GM19351 (cell line): ENCODE measurements around the gene VAV2.

Experiments
- ATAC-seq: cut with Tn5 transposase; IDR thresholded peaks from one replicate; pipeline ENCODE4 v1.9.1; 2021; ENCODE audit warnings: mild to moderate bottlenecking, moderate library complexity; ENCODE audit not compliant: unreplicated experiment

VAV2 gene

DNA sequence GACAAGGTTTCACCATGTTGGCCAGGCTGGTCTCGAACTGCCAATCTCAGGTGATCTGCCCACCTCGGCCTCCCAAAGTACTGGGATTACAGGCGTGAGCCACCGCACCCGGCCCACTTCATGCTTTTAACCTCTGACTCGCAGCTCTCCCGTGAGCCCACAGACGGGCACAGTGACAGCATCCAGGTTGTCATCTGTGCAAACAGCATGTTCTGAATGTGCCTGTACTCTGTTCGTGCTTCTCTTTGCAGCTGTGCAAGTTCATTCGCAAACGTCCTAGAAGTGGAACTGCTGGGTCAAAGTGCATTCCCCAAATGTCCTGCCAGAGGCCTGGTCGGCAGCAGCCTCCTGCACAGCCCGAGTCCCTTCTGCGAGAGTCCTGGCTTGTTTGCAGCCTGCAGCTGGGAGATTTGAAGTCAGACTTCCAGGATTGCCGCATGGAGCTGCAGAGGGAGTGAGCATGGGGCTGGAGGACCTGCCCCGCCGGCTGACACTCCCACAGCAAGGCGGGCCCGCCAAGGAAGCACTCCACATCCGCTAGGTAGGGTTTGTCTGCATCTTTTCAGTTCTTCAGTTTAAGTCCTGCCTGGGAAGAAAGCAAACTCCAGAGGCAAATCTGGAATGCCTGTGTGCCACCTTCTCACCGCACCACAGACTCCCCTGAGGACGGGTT is 36.6 kb upstream of the VAV2 start:
- no peak for ATAC-seq

DNA sequence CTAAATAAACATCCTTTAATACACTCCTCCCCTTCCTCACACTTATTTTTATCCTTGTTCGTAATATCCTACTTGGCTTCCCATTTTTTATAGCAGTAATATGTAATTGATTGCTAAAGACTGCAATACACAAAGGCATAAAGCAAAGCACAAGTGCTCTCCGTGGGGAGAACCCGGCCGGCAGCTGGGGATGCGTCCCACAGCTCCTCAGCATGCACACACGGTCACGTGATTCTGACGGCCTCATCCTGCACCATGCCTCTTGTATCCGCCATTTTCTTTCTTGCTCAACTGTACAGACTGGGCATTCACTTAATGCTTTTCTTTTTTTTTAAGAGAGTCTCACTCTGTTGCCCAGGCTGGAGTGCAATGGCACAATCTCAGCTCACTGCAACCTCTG is 36.0 kb upstream of the VAV2 start:
- ATAC-seq: no peak

DNA sequence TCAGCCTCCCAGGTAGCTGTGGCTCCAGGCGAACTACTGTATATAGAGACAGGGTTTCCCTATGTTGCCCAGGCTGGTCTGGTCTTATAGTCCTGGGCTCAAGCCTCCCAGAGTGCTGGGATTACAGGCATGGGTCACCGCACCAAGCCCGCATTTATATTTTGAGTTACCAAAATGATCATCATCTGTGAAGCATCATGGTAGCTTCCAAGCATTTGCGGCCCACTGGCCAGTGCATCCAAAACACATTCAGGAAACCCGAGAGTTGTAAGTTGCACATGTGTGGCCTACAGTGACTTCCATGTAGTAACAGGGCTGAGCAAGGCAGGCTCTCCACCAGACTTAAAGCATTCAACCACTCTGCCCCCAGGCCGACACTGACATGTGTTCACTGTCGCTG is 35.4 kb upstream of the VAV2 start:
- no peak for ATAC-seq

DNA sequence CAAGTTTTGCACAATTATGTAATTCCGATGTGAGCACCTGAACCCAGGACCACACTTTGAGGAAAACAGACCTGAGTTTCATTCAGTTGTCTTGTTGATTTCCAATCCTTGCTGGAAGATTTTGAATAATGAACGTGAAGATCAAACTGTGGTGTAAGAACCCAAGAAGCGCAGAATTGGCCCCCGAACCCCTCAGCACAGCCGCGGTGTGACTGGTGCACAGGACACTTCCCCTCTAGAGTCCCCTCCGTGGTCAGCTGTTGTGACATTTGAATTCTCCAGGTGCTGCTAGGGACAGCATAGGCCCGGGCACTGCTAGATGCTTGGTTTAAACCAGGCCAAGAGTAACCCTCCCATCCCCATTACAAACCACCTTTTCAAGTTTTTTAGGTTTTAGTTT is 34.9 kb upstream of the VAV2 start:
- ATAC-seq: no peak

DNA sequence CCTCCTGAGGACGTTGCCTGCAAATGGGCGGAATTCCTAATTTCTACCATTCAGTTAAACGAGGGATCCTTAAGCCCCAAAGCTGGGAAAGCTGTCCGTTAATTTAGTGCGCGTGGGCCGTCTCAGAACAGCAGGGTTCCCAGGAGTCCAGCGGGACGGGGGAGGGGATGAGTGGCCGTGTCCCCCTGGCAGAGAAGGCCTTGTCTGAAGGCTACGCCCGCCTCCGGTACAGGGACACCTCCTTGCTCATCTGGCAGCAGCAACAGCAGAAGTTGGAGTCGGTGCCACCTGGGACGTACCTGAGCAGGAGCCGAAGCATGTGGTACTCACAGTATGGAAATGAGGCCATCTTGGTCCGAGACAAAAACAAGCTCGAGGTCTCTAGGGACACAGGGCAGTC is 34.5 kb upstream of the VAV2 start:
- no peak for ATAC-seq

DNA sequence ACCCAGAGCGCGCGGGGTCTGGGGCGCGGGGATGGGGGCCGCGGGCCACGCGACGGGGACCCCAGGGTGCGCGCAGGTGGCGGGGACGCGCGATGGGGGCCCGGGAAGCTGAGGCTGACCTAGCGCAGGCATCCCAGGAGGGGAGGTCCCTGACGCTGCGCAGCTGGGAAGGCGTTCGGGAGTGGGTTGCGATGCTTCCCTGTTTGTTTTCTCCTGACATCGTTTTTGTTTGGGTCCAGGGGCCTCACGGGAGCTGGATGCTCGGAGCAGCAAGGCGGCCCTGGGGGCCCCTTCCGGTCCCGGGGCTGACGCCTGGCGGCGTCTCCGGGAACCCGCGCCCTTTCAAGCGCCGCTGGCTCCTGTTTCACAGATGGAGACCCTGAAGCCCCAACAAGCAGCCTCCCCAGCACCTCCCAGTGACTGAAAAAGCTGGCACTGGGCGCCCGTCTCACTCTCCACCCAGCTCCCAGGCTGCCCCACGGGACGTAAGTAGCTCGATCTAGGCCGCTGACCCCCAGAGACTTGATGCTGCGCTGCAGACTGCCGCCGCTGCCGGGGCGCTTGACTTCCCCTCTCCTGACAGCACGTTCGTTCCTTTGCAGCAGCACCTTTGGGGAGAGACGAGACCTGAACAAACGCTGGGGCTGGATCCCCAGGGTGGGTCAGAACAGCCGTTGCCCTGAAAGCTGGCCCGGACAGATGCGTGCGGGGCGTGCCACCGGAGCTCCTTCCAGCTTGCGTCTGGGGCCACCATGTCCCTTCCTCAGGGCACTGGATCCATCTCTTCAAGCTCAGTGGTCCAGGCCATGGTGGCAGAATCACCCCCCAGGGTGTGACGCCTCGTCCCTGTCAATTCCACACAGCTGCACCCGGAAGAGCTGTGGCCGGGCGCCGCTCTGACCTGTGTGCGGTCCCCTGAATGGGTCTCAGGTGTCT is 33.8 kb upstream of the VAV2 start:
- peak; percentile 41 for ATAC-seq

DNA sequence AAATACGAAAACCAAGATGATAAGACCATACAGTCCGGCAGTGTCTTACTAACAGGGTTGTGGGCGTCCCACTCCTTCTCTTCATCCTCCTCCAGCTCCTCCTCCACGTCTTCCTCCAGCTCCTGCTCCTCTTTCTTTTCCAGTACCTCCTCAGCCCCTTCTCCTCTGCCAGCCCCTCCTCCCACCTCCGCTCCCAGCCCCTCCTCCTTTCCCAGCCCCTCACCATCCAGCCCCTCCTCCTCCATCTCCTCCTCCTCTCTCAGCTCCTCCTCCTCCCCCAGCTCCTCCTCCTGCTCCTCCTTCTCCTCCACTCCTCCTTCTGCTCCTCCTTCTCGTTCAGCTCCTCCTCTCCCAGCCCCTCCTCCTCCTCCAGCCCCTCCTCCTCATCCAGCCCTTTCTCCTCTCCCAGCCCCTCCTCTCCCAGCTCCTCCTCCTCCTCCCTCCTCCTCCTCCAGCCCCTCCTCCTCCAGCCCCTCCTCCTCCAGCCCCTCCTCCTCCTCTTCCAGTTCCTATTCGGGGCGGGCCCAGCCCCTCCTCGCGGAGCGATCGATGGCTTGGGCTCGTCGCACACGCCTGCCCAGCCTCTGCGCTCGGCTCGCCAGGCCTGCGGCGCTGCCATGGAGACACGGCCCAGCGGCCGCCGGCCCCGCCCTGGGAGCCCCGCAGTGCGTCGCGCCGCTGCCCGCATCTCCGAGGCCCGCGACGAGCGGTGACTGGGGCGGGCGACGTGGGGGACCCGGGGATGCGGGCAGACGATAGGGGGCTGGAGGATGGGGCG is 32.9 kb upstream of the VAV2 start, which contains the start of gene BRD3OS:
Gene BRD3OS (plus strand): TSS at position 654 of the 778 bp plus-strand sequence. CDS start 1,267 bp downstream, outside the sequence.
- ATAC-seq: peak; percentile 83

DNA sequence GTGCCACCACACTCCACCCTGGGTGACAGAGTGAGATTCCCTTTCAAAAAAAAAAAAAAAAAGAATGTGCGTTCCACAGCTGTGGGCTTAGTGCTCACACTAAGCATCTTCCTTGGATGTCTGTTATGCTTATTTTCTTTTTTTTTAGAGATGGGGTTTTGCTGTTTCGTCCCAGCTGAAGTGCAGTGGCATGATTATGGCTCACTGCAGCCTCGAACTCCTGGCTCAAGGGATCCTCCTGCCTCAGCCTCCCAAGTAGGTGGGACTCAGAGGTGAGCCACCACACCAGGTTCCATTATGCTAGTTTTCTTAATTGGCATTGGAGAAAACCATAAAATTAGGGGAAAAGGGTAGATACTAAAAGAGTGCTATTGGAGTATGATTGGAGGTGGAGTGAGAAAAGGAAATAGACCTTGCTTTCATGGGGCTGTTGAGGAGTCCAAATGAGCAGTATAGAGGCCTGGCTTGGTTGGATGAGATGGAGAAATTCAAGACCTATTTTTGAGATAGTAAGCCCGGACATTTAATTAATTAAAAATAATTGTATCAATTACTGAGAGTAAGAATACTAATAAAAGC is 32.2 kb upstream of the VAV2 start:
- ATAC-seq: no peak

DNA sequence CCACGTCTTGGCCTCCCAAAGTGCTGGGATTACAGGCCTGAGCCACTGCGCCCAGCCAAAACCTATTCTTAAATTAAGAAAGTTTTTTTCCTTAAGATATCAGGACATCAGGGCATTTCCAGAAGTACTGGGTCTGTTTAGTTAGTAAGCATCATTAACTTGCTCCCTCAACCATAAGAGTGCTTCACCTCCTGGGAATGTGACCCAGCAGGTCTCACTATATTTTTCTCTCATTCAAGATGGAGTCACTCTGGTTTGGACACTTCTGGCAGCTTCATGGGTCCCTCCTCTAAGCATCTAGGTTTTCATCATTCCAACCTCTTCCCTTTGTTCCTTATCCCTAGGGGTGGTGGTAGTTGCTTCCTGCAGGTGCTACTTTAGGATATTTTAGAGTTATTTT is 22.8 kb upstream of the VAV2 start:
- no peak for ATAC-seq

DNA sequence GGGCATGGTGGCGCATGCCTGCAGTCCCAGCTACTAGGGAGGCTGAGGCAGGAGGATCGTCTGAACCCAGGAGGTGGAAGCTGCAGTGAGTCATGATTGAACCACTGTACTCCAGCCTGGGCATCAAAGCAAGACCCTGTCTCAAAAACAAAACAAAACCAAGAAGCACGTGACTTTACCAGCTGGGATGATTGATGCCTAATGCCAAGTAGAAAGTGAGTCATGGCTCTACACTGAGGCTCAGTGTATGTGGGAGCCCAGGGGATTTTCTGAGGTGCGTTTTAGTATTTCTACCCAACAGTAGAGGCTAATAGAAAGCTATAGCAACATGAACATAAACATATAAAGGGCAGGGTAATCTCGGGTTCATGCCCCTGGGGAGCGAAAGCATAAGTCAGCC is 19.3 kb upstream of the VAV2 start:
- ATAC-seq: no peak

DNA sequence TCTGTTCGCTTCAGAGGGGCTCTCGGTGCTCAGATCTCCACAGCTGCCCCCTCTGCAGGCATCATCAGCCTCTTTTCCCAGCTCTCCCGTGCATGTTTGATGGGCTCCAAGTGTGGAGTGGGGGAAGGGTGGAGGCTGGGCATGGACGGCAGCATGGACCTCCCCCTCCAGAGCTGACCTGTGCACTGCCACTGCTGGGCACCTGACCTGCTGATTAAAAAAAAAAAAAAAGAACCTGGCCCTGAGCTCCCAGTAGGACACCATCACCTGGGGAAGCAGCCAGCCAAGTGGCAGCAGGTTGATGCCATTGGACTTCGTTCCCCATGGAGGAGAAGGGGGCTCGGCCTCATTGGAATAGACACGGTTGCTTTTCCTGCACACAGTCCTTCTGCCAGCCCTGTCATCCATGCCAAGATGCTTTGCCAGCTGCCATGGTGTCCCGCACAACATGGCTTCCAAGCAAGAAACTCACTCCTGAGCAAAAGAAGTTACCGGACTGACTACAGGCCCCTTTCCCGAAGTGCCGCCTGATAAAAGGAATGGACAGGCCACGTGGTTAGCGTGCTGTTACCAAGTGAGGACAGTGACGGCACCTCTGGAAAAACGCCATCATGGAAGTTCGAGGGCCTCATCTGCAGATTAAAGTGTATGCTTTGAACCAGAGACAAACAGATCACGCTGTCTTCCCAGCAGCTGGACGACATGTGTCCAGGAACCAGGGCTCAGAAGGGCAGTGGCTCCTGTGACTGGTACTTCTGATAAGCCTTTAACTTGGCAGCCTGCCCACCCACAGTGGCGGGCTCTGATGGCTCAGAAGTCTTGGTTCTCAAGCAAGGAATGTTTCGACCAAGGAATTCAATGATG is 18.4 kb upstream of the VAV2 start:
- ATAC-seq: no peak

DNA sequence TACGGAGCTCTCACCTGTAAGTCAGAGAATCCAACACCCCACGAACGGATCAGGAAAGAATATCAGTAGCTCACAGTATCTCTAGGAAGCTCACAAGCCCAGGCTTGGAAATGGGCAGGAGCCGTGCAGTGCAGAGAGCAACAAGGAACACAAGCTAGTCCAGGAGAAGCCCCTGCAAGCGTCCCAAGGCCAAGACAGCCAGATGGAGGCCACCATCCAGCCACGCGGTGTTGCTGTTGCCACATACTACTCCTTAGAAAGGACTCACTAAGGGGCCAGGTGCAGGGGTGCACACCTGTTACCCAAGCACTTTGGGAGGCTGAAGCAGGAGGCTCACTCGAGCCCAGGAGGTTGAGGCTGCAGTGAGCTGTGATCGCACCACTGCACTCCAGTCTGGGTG is 15.4 kb upstream of the VAV2 start:
- no peak for ATAC-seq

DNA sequence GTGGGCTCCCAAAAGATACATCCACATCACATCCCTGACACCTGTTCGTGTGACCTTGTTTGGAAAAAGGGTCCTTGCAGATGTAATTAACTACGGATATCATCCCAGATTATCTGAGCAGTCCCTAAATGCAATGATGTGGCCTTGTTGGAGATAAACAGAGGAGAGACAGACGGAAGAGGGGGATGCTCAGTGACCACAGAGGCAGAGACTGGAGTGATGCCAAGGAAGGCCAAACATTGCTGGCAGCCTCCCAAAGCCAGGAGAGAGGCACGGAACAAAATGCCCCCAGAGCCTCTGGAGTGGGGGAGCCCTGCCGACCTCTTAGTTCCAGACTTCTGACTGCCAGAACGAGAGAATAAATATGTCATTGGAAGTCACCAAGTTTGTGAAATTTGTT is 15.0 kb upstream of the VAV2 start:
- ATAC-seq: no peak

DNA sequence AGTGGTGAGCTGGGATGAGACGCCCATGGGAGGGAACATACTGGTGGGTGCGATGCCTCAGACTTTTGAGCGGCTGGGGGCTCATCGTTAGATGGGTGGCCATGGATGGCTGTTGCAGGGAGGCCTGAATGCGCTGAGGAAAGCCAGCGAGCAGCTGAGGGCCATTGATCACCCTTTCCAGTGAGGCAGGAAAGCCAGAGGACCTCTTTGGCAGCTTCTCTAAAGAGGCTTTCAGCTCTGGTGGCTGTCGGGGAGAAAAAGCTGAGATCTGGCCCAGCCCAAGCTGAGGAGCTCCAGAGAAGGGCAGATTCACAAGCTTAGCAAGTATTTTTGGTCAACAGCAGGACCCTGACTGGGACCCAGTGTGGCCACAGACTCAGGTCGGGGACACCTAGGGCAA is 13.3 kb upstream of the VAV2 start:
- ATAC-seq: no peak

DNA sequence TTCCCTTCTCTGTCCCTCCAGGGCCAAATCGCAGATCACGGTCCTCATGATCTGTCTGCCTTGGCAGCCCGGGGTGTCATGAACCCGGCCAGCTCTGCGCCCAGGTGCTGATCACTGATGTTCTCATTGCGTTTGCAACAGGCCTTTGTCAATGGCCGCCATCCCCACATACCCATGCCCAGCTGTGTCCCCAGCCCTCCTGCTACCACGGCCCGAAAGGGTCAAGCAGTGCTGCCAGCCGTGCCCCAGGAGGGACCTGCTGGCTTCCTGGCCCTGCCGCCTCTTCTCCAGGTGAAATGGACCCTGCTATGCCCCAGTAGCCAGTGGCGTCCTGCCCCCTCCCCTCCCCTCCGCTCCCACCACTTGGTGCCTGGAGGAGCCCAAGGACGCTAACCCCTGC is 12.8 kb upstream of the VAV2 start:
- no peak for ATAC-seq

DNA sequence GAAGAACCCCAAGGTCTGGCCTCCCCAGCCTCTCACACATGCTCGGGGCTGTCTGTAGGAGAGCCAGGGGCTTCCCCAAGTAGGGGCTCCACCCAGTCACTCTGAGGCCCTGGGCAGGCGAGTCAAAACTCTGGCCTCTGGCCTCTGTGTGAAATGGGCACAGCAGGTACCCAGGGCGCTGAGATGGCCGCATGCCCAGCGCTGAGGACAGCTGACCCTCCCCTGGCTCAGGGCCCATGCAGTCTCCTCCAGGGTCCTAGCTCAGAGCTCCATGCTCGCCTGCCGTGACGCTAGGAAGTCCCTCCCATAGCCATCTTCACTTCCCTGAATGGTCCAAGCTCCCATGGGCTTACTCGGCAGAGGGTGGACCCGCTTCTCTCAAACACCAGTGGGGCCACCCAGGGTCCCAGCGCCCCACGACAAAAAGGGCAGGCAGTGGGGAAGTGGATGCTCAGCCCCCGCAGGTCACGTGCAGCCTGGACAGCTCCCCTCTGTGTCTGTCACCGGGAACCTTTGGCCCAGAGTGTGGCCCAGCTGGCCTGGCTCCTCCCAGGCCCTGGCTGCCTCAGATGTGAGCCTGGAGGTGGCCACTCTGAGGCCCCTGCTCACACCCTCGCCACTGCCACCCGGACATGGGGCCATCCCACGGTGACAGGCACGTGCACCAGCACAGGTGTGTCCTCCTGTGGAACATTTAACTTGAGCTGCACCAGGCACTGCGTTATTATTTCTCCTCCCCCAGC is 12.2 kb upstream of the VAV2 start:
- ATAC-seq: no peak

DNA sequence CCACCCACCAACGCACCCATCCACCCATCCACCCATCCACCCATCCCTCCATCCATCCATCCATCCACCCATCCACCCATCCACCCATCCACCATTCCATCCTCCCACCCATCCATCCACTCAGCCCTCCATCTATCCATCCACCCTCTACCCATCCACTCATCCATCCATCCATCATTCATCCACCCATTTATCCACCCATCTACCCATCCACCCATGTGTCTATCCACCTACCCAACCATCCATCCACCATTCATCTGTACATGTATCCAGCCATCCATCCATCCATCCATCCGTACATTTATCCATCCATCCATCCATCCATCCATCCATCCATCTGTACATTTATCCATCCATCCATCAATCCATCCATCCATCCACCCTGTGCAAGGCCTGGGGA is 11.1 kb upstream of the VAV2 start:
- no peak for ATAC-seq

DNA sequence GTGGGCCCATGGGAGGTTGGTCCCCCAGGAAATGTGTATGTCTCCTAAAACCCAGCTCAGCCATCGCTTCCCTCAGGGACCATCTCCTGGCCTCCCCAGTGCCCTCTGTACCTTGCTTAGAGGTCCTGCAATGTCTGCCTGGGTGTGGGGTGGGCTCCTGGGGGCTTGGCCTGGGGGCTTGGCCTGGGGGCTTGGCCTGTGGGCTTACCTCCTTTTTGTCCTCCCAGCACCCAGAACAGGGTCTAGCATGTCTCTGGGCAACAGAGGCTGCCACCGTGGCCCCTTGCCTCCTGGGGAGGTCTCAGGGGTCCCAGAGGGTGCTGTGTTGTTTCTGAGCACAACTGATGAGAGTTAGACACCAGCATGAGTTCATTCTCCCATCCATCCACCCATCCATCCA is 10.7 kb upstream of the VAV2 start:
- no peak for ATAC-seq

DNA sequence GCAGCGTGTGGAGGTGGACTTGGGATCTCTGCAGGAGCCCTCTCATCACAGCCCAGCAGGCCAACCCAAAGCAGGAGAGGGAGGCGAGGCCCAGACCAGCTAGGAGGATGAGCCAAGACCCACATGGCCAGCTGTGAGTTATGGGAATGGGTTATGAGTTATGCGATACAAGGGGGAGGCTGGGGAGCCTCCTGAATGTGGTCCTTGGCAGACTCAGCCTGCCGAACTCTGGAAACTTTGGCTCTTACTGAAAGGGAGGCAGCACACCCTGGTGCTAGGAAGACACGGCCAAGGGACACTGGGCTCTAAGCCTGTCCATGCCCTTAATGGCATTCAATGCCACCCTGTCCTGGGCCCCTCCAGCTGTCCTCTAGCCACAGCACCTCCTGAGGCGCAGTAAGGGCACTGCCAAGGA is 7.7 kb upstream of the VAV2 start:
- ATAC-seq: no peak
